DOHH2 (cell line): ENCODE data around the gene PHACTR1.

Source experiments
- CTCF ChIP-seq: fragments of 200-600 bp; sonication (generic); IDR thresholded peaks from one replicate; pipeline ENCODE4 v1.5.1; 2014; ENCODE audit warnings: antibody characterized with exemption, mild to moderate bottlenecking, low read depth, low read length; ENCODE audit not compliant: poor library complexity, severe bottlenecking
- EZH2phosphoT487 ChIP-seq: fragments of 200-600 bp; sonication (generic); IDR thresholded peaks from 2 replicates; pipeline ENCODE4 v1.6.1; 2017; ENCODE audit warnings: borderline replicate concordance, mild to moderate bottlenecking, antibody characterized with exemption, low read length, moderate library complexity, mixed read lengths

- TF ChIP-seq CTCF (no peak), EZH2phosphoT487 (no peak)
Observed at GRCh38 chr6:12779772-12780171, 63.2 kb downstream of the PHACTR1 start.
